DMS79 treated with DMSO at 0.1 percent for 48 hours (cell line): ENCODE data around the gene ATG16L1.
A peak's percentile ranks its signal among the peaks of the same experiment; 100 is the strongest.

Experiments
- DNase-seq: peaks from one replicate; lab custom pipeline; 2025; lab: John Stamatoyannopoulos, UW

The ATG16L1 gene

DNA sequence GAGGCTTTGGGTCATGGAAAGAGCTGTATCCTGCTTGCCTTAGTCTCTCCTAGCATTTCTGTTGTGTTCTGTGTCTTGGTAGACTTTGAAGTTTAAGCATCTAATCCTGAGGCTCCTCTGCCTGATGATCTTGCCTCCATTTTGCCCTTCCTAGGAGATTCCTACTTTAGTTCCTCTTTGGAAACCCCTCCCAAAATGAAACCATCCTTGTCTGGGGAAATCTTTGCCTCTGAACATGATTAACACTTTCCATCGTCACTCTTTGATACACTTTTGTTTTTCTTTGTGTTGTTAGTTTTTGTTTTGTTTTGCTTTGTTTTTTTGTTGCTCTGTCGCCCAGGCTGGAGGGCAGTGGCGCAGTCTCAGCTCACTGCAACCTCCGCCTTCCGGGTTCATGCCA lies 9.2 kb downstream of the ATG16L1 start:
- DNase-seq: no peak

DNA sequence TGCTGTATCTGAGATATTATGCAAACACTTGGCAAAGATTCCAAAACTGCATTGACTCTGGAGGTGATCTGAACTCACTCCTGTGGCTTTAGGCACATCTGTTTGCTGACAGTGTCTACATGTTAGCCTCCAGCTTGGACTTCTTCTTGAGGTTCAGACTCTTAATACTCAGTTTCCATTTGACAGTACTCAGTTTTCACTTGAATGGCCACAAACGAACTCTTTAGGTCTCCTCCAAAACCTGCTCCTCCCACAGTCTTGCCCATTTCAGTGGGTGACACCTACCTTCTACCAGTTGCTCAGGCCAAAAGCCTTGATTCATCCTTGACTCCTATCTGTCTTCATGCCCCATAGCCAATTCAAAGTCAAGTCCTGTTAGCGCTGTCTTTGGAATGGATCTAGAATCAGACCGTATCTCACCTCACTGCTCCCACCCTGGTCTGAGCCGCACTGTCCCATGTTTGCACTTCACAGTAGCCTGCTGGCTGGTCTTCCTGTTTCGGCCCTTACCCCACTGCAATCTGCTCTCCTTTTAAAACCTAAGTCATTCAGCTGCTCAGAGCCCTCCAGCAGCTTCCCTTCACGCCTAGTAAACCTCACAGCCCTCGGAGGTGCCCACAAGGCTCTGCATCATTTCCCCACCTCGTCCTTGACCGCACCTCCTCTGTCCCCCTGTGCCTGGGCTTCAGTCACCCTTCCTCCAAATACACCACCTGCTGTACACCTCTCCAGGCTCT lies 10.5 kb downstream of the ATG16L1 start:
- DNase-seq: no peak

DNA sequence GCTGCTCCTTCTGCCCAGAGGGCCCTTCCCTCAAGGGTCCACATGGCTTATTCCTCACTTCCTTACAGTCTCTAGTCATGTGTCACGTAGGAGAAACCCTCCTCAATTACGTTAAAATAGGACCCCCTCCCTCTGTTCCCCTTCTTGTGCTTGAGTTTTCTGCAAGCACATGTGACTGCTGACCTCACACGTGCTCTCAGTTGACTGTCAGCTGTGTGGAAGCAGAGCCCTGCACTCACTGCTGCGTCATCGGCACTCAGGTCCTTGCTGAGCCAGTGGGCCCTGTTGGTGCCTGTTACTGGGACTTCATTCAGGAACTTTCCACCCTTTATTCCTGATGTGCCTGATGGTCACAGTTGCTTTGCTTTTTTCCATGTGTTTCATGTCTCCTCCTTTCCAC lies 11.1 kb downstream of the ATG16L1 start:
- no peak for DNase-seq

DNA sequence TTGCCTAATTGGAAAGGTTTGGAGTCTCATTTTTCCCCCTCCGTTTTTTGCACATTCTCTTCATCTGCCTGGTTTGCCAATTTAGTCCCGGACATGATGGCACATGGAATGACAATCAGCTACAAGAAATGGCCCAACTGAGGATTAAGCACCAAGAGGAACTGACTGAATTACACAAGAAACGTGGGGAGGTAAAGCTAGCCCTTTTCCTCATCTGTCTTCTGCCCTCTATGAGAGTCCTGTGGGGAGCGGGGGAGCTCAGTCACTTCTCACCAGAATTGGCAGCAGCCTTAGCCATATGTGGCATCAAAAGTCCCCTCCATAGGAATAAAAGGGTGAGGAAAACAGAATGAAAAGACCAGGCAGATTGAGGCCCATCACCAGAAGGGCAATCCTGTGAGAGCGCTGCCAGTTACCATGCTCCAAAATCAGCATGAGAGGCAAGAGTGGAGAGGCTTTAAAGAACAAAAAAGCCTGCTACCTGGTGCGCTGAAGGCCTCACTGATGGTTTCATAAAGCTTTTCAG lies 11.6 kb downstream of the ATG16L1 start:
- DNase-seq: no peak

DNA sequence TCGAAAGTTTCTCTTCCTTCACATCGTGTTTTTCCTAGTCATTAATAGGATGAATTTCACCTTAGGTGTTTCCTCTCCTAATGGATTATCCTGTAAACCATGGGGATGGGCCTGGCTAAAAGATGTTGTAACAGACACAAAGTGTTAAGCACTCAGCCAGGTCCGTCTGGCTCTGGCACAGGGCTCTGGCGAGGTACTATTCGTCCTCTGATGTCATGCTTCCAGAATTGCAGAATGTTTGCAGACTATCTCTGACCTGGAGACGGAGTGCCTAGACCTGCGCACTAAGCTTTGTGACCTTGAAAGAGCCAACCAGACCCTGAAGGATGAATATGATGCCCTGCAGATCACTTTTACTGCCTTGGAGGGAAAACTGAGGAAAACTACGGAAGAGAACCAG lies 13.2 kb downstream of the ATG16L1 start:
- no peak for DNase-seq

DNA sequence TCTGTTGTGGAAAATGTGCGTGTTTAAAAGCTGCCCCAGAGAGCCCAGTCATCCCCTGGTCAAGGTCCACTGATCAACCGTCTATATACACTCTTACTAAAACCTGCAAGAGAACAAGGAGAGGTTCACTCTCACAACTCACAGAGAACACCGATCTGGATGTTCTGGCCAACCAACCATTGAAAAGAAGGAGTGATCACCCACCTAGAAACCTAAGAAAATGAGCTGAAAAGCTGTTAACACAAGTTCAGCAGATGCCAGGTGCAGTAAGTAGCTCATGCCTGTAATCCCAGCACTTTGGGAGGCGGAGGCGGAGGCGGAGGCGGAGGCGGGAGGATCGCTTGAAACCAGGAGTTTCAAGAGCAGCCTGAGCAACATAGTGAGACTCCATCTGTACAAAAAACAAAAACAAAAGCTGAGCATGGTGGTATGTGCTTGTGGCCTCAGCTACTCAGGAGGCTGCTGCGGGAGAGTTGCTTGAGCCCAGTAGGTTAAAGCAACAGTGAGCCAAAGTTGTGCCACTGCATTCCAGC lies 14.5 kb downstream of the ATG16L1 start:
- no peak for DNase-seq

DNA sequence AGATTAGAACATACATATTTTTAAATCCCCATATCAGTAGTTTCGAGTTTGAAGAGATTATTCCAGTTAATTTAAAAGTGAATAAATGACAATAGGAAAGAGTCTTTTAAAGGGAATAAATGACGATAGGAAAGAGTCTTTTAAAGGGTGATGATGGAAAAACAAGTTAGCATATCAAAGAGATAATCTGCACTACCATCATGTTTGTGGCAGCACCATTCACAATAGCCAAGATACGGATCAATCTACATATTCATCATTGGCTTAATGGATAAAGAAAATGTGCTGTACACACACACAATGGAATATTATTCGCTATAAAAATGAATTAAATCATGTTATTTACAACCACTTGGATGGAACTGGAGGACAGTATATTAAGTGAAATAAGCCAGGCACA lies 15.0 kb downstream of the ATG16L1 start:
- DNase-seq: no peak

DNA sequence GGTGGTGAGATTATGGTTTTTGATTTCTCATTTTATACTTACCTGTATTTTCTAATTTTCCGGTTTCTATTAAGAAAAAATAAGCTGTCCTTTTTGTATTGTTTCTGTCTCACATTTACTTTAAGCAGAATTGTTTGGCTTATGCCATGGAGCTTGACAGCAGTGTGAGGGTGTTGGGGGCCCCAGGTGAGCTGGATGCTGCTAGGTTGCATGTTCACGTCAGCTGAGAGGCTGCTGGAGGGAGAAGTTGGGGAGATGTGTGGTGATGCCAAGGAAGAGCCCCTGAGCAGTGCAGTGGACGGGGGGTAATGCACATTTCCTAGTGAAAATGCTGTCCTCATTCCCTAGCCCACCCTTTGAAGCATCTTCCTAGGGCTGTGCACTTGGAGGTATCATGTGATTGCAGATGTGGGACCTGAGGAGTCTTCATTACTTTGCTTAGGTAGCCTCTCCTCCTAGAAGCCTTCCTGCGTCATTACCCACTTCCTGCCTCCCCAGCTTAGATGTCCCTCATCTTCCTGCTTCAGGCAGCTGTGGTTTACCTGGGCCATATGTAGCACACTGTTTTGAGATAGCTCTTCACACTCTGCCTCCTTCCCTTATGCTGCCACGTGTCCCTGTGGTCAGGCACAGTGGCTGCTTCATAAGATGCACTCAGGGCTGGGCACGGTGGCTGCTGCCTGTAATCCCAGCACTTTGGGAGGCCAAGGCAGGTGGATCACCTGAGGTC lies 16.2 kb downstream of the ATG16L1 start:
- no peak for DNase-seq

DNA sequence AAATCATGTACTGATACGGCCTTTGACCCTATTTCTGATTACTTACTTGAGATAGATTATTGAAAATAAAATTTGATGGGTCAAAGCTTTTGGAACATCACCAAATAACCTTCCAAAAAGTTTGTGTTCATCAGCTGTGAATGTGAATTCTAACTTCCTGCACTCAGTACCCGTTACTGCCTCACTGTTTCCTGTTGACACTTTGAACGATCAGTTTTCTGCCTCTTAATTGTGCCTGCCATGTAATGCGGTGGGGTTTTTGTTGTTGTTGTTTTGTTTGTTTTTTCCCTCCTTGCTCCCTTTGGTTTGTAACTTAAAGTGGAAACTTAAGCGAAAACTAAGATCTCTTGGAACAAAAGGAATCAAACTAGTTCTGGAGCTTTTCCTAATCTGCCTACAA lies 18.9 kb downstream of the ATG16L1 start:
- DNase-seq: no peak

DNA sequence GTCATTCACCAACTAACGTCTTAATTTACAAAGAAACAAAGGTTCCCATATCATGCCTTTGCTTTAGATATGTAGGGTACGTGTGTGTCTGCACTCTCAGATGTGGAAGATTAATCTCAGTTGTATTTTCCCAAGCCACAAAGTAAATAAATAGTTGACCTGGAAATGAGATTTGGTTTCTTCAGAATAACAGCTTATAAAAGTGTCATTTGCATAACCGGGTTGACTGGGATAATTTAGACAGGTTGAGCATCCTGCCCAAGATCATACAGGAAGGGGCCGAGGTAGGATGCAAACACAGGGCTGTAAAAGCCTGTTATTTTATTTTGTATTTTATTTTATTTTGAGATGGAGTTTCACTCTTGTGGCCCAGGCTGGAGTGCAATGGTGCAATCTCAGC lies 19.5 kb downstream of the ATG16L1 start:
- no peak for DNase-seq

DNA sequence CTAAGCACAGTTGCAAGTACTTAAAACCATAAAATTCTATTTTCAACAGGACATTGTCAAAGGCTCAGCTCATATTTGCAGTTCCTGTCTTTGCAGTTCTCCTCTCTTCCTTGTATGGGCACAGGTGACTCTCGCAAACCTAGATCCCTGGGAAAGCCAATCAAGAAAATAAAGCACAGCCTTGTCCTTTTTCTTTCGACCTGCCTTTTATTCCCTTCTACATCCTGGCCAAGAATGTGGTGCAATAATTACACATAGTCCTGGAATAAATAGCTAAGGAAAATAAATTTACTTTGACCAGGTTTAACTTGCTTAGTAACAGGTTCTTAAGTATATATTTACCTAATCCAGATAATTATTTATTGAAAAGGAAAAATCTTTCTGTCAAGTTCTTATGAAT lies 20.2 kb downstream of the ATG16L1 start:
- no peak for DNase-seq

DNA sequence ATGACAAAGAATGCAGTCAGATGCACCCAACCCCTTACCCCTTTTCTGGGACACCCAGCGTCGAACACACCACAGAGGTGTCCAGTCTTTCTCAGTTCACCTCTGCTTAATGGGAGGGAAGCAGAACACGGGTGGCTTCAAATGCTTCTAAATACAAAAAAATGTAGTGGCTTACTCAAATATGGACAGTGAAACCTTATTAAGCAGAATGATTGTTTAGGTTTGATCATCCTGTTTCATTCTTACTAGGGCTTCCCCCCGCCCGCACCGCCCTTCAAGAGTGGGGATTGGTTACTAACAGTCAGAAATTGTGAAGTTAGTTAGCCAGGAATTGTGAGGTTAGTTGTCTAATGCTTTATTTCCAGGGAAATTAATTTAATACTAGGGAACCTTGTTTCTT lies 21.6 kb downstream of the ATG16L1 start:
- DNase-seq: no peak

DNA sequence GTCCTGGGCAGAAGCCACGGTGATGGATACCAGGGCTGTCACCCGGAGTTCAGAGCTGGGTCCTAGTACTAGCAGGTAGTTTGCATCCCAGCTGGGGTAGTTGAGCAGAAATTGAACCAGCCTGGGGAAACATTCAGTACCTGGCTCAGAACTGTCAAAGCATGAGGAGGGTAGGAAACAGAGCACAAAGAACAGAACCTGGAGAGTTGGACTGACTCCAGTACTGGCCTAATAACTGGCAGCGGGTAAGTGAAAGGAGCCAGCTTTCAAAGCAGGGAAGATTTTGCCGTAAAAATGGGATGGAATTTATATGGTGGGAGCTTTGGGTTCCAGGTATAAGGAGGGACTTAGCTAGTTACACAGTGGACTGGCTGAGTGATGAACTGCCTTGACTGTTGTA lies 23.8 kb downstream of the ATG16L1 start:
- DNase-seq: no peak

DNA sequence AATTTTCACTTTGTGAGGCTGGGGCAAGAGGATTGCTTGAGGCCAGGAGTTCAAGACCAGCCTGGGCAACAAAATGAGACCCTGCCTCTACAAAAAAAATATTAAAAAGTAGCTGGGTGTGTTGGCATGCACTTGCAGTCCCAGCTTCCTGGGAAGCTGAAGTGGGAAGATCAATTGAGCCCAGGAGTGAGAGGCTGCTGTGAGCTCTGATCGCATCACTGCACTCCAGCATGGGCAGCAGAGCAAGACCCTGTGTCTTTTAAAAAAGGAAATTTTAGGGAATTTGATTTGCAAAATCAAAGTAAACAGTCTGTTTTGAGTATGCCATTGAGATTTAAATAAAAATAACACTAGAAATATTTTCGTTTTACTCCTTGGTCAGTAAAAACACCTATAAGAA lies 27.4 kb downstream of the ATG16L1 start:
- DNase-seq: no peak

DNA sequence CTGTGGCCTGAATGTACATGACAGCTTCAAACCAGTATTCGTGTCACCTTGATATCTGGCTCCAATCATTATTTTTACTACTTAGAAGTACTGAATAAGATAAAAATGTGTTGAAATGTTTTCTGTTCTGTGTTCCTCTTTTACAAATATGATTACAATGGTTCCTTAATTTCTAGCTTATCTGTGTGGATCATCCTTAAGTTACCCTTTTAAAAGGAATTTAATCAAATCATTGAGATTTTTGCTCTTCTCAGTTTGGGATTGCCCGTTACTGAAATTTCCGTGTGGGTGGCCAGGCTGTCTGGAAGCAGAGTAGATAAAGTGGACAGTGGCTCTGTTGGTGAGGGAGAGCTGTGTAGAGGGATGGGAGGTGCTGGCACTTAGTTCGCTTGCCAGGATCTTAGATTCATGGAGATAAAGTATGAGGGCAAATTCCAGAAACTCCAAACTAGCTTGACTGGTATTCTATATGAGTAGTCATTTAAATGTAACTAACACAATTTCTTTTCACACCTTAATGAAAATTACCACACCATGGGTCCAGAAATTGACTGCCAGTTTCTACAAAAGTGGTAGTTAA lies 28.7 kb downstream of the ATG16L1 start:
- no peak for DNase-seq

DNA sequence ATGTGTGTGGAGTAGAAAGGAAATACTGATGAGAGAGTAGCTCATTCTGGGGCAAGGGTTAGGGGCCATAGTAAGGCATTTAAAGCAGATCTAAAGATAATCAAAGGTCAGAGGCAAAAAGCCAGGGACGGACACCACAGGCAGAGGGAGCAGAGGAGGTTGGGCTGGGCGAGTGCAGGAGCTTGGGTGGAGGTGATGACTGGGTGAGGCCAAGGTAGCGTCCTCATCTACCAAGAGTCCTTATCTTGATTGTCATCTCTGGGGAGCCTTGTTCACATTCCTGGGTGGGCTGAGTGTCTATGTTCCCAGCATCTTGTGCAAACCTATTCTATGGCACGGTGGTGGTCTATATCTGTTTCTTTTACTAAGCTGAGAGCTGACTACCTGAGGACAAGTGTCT lies 30.1 kb downstream of the ATG16L1 start:
- DNase-seq: no peak

DNA sequence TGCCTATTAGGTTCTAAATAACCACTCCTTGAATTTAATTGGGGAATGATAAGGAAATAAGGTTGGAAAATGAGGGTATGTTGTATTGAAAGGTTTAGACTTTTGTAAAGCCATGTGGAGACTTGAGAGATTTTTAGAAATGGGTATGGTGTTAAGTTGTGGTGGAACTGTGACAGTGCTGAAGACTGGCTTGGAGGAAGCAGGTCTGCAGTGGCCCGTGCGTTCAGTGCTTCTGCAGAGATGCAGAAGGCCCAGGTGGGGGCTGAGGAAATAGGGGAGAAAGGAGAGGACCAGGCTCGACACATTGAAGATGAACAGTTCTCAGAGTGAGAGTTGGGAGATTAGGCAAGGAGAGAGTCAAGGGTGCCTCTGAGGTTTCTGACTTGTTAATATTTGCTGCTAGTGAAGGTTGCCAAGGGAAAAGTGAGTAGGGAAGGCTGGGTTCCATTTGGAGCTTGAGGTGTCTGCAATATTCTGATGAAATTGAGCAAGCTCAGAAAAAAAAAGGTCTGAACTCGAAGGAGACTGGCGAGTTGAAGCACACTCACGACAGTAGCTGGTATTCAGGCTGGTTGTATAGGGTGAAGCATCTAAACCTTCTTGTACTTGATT lies 30.6 kb downstream of the ATG16L1 start:
- DNase-seq: no peak

DNA sequence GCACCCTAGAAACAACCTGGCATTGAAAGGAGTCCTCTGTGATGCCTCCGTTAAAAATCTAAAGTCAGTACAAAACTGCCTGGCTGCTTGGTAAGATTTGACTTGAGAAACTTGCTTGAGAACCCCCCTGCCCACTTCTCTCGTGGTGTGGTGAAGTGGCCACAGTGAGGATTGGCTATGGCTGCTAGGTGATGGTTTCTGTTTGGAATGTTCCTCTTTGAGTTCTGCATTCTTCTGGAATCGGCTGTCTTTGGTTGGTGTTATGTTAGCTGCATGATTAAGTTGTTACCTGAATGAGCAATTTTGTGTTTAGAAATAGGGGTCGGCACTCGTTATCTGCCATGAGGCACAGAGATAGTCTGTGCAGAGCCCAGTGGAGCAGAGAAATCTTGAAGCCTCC lies 34.4 kb downstream of the ATG16L1 start:
- no peak for DNase-seq

DNA sequence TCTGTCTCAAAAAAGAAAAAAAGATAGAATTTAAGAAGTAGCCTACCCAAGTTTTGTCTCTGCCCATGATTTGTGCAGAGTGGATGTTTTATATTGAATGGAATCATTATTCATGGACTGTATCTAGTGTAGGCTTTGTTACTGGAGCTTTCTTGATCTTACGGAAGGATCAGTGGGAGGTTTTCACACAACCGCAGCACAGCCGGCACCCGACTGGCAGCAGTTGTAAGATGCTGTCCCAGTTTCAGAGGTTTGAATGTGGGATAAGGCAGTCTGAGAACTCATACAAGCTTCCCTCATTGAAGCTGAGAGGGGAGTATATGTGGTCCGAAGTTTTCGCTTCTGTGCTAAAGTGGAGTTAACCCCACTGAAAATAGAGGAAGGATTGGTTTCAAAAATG lies 36.4 kb downstream of the ATG16L1 start:
- DNase-seq: no peak

DNA sequence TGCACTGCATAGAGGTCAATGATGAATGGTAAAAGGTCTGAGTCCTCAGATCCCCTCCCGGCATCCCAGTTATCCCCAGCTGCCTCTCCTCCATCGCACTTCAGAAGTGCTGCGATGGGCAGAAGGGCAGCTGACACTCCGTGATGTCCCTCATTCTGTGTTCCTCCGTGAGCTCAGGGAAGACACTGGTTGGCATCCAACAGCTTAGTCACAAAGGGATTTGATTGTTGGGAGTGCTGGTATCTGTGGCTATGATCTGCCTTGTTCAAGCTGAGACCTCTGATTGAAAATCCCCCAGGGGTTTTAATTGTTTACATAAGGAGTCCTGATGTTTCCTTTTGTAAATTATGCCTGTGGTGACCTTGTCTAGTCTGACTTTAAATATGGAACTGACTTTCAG lies 37.2 kb downstream of the ATG16L1 start:
- DNase-seq: no peak

DNA sequence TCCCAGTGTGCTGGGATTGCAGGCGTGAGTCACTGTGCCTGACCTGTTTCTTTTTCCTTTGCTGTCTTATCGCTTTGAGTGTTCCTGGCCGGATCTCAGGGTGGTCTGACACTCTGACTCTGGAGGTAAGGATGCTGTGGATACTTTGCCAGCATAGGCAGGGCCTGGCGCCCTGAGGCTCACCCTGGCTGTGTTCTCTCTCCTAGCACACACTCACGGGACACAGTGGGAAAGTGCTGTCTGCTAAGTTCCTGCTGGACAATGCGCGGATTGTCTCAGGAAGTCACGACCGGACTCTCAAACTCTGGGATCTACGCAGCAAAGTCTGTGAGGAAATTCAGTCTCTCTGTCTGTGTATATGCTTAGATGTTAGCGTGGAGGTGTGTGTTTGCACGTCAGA lies 38.2 kb downstream of the ATG16L1 start:
- DNase-seq: no peak

DNA sequence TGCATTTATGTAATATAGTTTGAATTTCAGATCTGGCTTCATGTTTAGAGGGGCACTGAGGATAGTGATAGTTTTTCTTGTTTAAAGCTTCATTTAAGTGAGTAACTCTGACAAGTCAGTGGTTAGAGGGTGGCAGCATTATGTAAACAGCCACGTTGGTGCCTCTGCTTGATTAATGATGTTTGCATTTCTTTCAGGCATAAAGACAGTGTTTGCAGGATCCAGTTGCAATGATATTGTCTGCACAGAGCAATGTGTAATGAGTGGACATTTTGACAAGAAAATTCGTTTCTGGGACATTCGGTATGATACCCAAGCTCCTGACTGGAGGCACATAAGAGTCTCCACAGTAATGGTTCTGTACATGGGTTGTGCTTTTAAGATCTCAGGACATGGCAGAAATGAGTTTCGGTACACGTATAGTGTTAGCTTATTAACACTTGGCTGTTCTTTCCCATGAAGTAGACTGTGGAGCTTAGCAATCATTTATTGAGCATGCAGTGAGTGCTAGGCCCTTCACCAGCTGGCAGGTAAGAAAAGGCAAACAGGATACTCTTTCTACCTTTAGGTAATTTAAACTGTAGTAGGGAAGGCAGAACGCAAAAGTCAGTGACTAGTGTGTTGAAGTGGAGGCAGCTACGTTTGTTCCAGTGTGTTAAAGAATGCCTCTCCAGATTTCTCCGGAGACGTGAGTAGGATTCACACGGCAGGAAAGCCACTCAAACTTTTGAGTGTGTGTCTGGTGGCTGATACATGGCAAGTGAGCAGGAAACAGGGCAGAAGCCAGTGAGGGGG lies 38.8 kb downstream of the ATG16L1 start:
- peak; percentile 17 for DNase-seq
